Measurements from ENCODE around the gene TTLL3. TPM values are rescaled to one million over a fixed set of nuclear protein-coding genes. Genes with fewer than 3 reads are reported as not detected.

TTLL3 gene
- total RNA-seq, 1 donor from 2014 or later = 53.6 TPM

- H3K36me3 Mint-ChIP-seq (ENCODE audit: unreplicated experiment) = peaks cover 2% of the 10 kb centered on the region
- H3K4me1 Mint-ChIP-seq (ENCODE audit: unreplicated experiment) = peaks cover 28% of the 10 kb centered on the region
- DNase-seq (ENCODE audit: extremely low spot score, unreplicated experiment) = no peak
- no peaks in the 10 kb centered on the region for H3K9me3 Mint-ChIP-seq (ENCODE audit: unreplicated experiment)
- no peaks in the 10 kb centered on the region for H3K27me3 Mint-ChIP-seq (ENCODE audit: unreplicated experiment)
- H3K27ac Mint-ChIP-seq (ENCODE audit: unreplicated experiment) = no peak overlapping the region
- H3K4me3 Mint-ChIP-seq (ENCODE audit: unreplicated experiment) = no peak overlapping the region
- no peak for TF ChIP-seq CTCF (IDR thresholded peaks at IDR 0.05)
These were observed 44.2 kb upstream of the TTLL3 start for GRCh38 chr3:9765865-9766264.

GRCh38 chr3:9767418-9767817, 42.6 kb upstream of the TTLL3 start:
- DNase-seq (ENCODE audit: extremely low spot score, unreplicated experiment) = no peak
- Mint-ChIP-seq H3K4me1 (ENCODE audit: unreplicated experiment) (peaks cover 29% of the 10 kb centered on the region), H3K27me3 (ENCODE audit: unreplicated experiment) (no peaks in the 10 kb centered on the region), H3K36me3 (ENCODE audit: unreplicated experiment) (no peaks in the 10 kb centered on the region), H3K27ac (ENCODE audit: unreplicated experiment) (no peak overlapping the region), H3K4me3 (ENCODE audit: unreplicated experiment) (no peak overlapping the region), H3K9me3 (ENCODE audit: unreplicated experiment) (no peaks in the 10 kb centered on the region)
- no peak for TF ChIP-seq CTCF (IDR thresholded peaks at IDR 0.05)

- H3K27me3 Mint-ChIP-seq (ENCODE audit: unreplicated experiment) = no peaks in the 10 kb centered on the region
- no peak overlapping the region for H3K4me3 Mint-ChIP-seq (ENCODE audit: unreplicated experiment)
- peak overlapping the region; percentile 50 for H3K27ac Mint-ChIP-seq (ENCODE audit: unreplicated experiment)
- peaks cover 29% of the 10 kb centered on the region for H3K4me1 Mint-ChIP-seq (ENCODE audit: unreplicated experiment)
- DNase-seq (ENCODE audit: extremely low spot score, unreplicated experiment) = no peak
- no peak for TF ChIP-seq CTCF (IDR thresholded peaks at IDR 0.05)
- no peaks in the 10 kb centered on the region for H3K9me3 Mint-ChIP-seq (ENCODE audit: unreplicated experiment)
- H3K36me3 Mint-ChIP-seq (ENCODE audit: unreplicated experiment) = no peaks in the 10 kb centered on the region
These were observed 41.8 kb upstream of the TTLL3 start for GRCh38 chr3:9768141-9768775.

- Mint-ChIP-seq H3K27ac (ENCODE audit: unreplicated experiment) (peak overlapping the region; percentile 52), H3K27me3 (ENCODE audit: unreplicated experiment) (no peaks in the 10 kb centered on the region), H3K36me3 (ENCODE audit: unreplicated experiment) (no peaks in the 10 kb centered on the region), H3K4me3 (ENCODE audit: unreplicated experiment) (peak overlapping the region; percentile 73), H3K4me1 (ENCODE audit: unreplicated experiment) (peaks cover 29% of the 10 kb centered on the region), H3K9me3 (ENCODE audit: unreplicated experiment) (no peaks in the 10 kb centered on the region)
- no peak for TF ChIP-seq CTCF (IDR thresholded peaks at IDR 0.05)
- DNase-seq (ENCODE audit: extremely low spot score, unreplicated experiment) = no peak
These were observed 41.0 kb upstream of the TTLL3 start for GRCh38 chr3:9769012-9769411.

- peak within 1 kb of the TSS; percentile 74 for H3K27ac Mint-ChIP-seq (ENCODE audit: unreplicated experiment)
- H3K27me3 Mint-ChIP-seq (ENCODE audit: unreplicated experiment) = no peaks in the 10 kb centered on the region
- H3K9me3 Mint-ChIP-seq (ENCODE audit: unreplicated experiment) = no peaks in the 10 kb centered on the region
- H3K36me3 Mint-ChIP-seq (ENCODE audit: unreplicated experiment) = no peaks in the 10 kb centered on the region
- no peak for TF ChIP-seq CTCF (IDR thresholded peaks at IDR 0.05)
- peaks cover 29% of the 10 kb centered on the region for H3K4me1 Mint-ChIP-seq (ENCODE audit: unreplicated experiment)
- H3K4me3 Mint-ChIP-seq (ENCODE audit: unreplicated experiment) = peak within 1 kb of the TSS; percentile 73
- peak; percentile 92 for DNase-seq (ENCODE audit: extremely low spot score, unreplicated experiment)
These were observed 40.4 kb upstream of the TTLL3 start, which contains the start of gene CAMK1 for GRCh38 chr3:9769426-9770275. CAMK1 (minus strand) TSS chr3:9769947; CDS start chr3:9767749, 2,198 bp downstream.
